Ammon's horn (tissue), 1 donor: ENCODE data around the gene USHBP1.

Experiments used
- DNase-seq: peaks from one replicate; pipeline ENCODE4 v3.0.0-alpha.2; 2016; ENCODE audit warnings: low spot score

USHBP1 gene

DNA sequence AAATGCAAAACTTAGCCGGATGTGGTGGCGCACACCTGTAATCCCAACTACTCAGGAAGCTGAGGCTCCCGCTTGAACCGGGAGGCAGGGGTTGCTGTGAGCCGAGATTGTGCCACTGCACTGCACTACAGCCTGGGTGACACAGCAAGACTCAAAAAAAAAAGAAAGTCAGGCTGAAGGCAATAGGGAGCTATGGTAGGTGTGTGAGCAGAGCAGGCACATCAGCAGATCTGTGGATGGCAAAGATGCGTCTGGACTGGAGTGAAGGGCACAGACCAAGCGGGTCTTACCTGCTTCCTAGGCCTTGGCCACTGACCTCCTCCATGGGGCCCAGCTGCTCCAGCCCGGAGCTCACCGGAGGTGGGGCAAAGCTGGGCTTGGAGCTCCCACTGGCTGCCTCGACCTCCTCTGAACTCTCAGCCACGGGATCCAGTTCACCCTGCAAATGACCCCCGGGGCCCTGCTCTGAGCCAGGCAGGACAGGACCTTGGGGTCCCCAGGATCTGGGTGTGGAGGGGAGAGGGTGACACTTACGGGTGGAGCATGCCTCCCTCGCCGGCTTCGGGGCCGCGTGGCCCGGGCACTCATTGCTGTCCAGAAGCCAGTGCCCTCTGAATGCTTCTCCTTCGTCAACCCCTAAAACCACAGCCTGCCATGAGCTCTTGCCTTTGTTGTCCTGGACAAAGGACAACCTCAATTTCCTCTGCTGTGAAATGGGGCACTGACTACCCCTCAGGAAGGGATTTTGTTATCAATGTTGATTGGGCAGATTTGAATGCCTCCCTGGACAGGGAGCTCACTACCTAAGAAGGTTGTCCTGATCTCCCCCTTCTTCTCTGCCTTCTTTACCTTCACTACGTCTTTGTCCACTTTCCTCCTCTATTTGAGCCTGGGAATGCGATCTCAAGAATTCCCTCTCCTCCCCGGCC lies 569 bp downstream of the USHBP1 start:
- no peak for DNase-seq

DNA sequence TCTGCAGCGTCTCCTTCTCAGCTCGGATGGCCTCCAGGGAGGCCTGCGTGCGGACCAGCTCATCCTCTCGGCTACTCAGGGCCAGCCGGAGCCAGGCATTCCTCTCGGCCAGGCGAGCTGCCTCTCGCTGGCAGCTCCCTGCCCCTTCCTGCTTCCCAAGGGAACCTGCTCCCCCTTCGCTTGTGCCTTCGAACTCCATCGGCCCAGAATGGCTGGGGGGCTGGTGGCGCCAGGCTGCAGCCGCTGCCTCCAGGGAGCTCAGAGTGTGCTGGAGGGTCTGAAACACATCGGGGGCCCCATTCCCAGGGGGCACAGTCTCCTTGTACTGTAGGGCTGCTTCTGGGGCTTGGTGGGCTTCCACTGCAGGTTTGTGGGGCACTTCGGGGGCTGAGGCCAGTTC lies 2.0 kb downstream of the USHBP1 start:
- no peak for DNase-seq

DNA sequence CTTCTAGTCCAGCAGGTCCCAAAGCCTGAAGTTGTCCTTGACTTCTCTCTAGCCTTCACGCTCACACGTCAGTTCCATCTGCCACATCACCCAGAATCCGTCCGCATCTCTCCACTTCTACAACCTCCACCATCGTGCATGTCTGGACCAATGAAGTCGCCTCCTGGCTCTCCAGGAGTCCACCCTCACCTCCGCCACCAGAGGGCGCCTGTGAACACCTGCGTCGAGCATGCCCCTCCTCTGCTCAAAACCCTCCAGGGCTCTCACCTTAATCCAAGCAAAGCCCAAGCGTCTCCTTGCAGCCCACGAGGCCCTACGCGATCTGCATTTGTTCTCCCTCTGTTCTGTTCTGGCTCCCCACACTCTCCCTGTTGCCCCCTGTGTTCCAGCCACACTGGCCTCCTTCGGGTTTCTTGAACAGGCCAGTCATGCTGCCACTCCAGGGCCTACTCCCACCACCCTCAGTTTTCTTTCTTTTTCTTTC lies 3.7 kb downstream of the USHBP1 start:
- peak; percentile 70 for DNase-seq

DNA sequence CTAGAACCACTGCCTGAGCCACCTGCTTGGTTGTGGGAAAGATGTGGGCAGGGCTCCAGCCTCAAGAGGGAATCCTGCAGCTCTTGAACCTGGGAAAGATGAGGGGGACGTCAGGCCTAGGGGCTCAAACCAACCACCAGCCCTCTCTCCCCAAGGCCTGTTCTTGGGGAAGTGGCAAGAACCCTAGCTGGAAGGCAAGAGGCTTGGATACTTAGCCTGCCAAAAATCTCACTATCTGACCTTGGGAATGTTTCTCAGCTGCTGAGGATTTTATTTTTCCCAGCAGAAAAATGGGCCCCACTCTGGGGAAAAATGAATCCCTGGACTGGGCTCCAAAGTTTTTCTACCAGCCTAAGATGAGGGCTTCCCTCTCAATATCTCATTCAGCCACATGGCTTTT lies 4.6 kb downstream of the USHBP1 start:
- no peak for DNase-seq

DNA sequence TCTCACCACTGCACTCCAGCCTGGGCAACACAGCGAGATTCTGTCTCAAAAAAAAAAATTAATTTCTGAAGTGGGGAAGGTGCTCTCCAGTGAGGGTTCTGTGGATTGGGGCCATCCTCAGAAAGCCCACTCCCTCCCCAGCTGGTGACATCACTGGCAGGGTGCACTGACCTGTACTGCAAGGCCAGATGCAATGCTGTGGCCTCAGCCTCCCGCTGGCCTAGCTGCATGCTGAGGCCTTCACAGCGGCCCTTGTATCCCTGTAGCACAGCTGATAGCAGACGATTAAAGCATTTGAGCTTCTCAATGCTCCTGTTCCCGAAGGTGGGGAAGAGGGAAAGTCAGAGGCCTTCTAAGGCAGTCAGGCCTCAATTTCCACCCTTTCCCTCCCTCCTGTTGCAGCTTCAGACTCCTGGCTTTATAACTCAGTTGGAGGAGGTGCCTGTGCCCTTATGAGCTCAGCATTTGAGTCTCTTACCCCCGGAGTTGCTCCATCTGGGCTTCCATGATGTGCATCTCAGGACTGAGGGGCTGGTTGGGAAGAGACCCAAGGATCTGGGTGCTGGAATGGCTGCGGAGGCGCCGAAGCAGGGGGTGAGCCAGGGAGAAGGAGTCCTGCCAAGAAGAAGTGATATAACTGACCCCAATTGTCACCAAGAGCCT lies 5.3 kb downstream of the USHBP1 start:
- DNase-seq = no peak

DNA sequence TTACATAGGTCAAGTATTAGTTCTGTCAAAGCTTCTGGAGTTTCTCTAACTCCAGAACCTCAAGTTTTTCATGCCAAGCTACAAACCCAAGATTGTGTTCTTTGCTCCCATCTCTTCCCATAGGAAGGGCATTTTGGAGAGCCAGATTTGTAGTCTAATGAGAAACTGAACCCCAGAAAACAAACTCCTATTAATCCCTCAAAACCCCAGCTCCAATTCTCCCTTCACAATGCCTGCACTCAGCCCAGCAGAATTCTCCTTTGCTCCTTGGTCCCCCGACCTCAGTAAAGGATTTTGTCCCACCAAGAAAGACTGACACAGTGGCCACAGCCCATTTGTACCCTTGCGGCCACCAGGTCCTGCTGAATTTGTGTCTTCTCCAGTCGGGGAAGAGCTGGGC lies 8.4 kb downstream of the USHBP1 start:
- no peak for DNase-seq

DNA sequence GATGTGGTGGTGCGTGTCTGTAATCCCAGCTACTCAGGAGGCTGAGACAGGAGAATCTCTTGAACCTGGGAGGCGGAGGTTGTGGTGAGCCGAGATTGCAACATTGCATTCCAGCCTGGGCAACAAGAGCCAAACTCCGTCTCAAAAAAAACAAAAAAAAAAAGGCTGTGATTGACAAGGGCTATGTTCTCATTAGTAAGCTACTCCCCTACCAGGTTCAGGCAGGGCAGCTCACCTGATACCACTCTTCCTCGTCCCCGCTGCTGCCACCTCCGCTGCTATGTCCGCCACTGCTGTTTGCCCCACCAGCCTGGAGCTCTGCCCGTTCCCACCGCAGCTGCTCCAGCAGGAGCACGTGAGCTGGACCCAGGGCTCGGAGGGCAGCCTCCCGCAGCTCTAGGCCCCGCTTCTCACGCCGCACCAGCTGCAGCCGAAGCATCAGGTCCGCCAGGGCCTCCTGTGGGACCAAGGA lies 9.4 kb downstream of the USHBP1 start:
- DNase-seq = no peak

DNA sequence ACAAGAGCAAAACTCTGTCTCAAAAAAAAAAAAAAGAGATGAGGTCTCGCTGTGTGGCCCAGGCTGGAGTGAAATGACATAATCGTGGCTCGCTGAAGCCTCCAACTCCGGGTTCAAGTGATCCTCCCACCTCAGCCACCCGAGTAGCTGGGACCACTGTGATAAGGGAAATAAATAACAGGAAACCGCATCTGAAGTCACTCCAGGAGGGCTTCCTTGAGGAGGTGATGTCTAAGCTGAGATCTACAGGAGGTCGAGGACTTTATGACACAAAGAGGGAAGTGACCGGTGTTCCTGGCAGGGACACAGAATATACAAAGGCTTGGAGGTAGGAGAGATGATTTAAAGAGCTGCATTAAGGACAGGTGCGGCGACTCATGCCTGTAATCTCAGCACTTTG lies 9.9 kb downstream of the USHBP1 start:
- no peak for DNase-seq

DNA sequence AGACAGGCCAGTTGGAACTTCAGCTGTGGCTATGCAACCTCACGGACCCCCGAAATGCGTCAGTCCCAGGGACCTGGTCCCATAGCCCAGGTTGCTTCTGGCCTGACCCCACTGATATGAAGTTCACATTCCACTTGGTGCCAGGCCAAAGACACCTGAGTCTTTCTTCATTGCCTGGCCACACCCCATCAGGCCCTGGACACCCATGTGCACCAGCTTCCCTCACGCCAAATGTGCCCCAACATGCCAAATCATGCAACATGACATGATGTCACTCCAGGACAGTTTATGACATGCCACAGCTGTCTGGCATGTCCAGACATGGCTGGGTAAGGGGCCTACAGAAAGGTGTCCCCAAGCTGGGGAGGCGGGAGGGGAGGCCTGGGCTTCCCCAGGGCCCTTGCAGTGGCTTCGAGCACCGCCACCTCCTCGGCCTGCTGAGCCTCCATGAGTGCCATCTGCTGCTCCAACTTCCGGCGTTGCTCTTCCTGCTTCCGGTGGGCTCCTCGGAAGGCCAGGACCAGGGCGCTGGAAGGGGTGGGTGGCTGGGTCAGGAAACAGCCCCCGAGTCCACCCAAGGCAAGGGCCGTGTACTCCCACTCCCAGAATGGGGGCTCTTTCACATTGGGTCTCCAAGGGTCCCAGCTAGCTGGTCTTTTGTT lies 14.5 kb downstream of the USHBP1 start:
- DNase-seq = no peak

DNA sequence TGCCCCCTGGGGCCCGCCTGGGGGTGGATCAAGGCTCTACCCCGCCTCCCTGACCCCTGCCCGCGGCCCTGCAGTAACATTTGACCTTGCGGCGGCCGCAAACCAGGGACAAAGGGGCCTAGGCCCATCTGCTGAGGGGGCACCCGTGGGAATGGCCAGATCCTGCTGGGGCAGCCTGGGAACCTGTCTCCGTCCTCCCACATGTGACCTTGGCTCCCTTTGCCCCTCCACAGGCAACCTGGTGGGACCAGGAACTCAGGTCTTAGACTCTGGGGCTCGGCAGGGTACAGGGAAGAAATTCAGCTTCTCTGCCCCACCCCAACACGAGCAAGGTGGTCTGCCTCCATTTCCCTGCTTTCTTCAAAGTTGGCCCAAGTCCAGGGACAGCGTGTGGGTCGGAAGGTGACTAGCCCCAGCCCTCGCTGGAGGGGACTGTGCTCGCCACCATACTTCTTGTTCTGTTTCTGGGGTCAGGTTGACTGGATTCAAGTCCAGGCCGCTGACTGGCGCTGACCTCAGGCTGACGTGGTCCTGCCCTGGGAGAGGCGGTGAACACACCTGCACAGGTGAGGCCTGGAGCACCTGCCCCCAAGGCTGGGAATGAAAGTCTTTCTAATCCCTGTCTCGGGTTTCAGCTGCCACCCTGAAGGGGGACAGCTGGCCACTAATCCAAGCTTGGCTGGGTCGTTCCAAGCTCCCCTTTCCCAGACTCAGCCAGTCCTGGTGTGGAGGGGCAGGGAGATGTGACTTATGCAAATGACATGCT lies 16.4 kb downstream of the USHBP1 start:
- DNase-seq = no peak

DNA sequence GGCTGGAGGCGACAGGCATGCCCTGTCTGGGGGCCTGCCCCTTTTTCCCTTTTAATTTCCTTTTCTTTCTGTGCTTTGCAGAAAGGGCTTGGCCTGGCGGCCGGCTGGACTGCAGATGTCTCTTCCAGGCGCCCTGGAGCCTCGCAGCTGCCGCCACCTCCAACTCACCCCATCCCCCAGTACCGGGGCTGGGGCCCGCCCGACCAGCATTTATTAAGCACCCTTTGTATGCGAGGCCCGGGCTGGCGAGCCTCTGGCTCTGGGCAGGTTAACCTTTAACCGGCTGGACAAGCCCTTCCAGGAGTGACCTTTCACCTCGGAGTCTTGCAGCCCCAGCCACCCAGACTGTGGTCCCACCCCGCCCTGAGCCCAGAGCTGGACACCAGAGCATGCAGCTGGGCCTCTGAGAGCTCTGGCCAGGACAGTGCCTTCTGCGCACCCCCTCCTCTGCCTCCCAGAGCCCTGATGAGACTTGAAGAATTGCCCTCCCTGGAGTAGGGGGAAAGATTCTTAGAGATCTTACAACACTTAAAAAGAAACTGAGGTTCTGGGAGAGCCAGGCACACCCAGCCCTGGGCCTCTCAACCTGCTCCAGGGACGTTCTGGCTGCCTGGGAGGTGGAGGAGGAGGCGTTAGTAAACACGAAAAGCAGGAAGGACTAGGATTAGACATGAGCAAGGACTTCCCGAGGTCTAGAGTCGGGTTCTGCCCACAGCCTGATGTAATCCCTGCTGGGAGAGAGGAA lies 17.7 kb downstream of the USHBP1 start:
- DNase-seq = no peak

DNA sequence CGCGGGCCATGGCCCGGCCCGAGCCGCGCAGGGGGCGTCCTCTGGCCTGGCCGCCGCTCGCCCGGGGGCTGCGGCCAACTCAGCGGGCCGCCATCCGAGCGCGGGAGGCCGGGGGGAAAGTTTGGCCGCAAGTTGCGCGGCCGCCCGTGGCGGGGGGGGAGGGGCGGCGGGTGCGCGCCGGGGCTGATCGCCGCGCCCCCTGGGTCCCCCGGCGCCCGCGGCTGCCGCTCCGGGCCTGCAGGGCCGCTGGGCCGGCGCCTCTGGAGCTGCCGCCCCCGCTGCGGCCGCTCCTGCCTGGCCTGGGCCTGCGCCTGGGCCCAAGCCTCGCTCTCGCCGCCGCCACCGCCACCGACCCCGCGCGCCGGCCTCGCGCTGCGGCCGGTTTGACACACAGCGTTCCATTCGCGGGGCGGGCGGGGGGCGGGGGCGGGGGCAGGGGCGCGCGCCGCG lies 19.0 kb downstream of the USHBP1 start, which contains the start of gene NR2F6:
Gene NR2F6 (minus strand): TSS at position 385 of the 450 bp plus-strand sequence. CDS start 699 bp downstream, outside the sequence.
- no peak for DNase-seq

DNA sequence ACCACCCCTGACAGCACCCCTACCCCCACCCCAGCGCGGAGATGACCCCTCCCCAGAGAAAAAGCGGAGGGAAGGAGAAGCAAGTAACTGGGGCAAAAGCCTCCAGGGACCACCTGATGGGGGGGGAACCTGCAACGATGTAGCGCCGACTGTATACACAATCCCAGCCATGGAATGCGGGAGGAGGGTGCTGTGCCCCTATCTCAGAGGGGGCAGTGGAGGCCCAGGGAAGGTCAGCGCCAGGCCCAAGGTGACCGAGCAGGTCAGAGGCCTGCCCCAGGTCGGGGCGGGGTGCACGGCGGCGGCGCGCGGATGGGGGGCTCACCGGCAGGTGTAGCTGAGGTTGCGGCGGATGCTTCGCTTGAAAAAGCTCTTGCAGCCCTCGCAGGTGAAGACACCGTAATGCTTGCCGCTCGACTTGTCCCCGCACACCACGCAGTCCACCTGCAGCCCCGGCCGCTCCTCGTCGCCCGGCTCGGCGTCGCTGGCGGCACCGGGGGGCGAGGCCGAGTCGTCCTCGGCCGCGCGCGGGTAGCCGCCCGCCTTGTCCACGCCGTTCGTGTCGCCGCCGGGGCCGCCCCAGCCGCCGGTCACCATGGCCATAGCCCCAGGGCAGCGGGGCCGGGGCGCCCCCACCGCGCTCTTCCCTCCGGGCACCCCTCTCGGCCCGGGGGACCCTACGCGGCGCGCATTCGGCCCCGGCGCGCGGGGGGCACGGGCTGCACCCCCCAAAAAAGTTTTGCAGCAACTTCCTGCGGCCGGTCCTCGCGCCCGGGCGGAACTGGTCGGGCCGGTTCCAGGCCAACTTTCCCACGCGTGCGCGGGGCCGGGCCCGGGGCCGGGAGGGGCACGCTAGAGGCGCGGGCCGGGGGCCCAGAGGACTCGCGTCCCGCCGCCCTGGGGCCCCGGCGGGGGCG lies 19.7 kb downstream of the USHBP1 start:
- no peak for DNase-seq

DNA sequence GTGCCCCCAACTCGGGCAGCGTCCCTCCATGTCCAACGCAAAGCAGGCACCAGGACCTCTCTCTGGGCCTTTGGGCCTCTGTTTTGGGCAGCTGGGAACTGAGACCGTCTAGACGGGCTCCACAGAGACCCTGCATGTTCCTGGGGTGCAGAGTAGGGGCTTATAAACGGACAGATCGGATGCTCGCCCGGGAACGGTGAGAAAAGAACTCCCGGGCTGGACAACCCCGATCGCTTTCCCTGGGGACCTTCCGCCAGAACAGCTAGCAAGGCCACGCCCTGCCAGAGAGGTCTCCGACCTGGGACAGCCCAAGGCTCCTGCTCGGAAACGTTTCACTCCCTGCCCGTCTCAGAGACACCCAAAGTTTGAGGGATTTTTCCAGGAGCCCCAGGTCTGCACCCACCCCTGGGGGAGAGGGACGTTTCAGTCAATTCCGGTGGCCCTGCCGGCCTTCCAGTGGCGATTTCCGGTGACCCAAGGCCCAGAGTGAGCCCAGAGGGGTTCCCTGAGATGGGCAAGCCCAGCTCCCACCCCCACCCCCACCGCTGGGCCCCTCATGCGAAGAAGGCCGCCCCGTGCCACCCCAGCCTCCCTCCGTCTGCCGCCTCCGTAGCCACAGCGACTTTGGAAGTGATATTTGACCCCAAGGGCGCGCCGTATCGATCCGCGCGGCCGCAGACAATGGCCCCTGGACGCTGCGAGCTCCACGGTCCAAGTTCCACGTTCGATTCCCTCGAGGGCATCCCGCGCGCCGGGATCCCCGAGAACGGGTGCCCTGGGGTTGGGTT lies 20.5 kb downstream of the USHBP1 start:
- DNase-seq = no peak

DNA sequence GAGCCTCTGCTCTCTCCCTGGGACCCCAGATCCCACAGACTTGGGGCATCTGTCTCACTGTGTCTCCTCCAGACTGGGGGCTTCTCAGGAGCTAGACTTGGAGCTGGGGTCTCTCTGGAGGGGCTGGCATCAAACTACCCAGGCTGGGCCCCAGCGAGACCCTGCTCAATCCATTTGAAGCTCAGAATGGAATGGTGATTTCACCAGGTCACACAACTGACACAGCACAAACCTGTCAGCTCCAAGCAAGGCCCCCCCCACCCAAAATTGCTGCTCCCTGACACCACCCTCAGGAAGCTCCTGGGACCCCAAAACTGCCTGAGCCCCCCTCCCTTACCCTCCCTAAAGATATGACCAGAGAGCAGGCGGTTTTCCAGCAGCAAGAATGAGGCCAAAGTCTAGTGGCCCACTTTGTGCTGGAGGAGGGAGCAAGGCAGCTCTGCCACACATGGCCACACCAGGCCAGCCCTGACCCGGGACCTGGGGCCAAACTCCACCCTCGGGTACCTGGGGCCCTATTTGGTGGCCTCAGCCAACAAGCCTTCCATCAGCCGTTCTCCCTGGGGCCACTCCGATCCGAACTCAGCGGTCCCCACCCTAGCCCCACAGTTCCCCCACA lies 21.2 kb downstream of the USHBP1 start:
- no peak for DNase-seq

DNA sequence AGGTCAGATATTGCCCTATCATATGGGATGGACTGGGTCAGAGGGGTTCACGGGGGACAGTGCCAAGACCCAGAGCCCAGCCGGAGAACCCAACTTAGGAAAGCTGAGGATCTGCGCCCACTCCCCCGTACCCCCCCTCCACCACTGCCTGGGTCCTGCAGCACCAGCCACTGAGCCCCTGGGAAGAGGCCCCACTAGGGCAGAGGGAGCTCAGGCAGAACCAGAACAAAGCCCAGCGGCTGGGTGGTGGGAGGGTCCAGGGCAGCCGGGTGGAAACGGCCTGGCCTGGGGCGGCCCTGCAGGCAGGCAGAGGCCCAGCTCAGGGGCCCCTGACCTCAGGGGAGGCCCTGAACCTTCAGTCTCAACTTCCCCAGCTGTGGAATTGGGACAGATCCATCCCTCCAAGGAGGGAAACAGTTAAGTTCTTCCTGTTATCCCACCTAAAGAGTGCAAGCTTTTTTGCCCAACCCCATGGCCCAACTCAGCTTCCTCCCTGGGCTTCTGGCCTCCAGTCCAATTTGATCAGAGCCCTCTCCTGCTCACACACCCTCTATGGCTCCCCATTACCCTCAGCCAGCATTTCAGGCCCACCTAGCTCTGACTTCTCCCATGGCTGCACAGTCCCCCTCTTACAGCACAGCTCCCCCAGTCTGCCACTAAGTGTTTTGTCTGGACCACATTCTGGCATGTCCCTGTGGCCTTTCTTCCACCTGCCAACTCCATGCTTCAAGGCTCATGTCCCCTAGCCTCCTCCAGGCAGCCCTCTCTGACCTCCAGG lies 21.9 kb downstream of the USHBP1 start:
- DNase-seq = no peak

DNA sequence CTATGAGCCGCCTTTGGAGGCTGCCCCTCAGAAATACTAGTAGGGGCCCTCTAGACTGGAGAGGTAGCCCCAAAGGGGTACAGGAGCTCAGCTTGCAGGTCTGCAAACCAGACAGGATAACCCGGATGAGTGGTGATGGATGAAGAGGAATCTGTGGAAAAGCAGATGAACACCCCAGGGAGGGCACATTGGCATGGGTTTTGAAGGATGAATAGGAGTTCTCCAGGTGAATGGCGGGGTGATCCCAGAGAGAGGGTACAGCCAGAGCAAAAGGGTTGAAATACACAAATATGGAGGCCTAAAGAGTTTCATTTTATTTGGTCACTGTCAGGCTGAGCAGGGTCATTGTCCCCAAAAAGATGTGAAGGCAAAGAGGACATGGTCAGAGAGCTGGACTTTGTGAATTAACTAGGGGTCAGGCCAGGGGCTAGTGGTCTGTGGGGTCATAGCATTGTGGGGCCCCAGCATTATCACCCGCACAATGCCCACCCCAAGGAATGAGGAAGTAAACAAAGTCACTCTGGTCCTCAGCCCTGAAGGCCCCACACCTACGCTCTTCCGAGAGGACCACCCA lies 23.6 kb downstream of the USHBP1 start:
- no peak for DNase-seq
